Measurements from ENCODE around the gene P3H2. TPM values are rescaled to one million over a fixed set of nuclear protein-coding genes. Genes with fewer than 3 reads are reported as not detected.

Gene P3H2
- total RNA-seq, 1 experiment from 2014 or later, result 19.6 TPM

DNA sequence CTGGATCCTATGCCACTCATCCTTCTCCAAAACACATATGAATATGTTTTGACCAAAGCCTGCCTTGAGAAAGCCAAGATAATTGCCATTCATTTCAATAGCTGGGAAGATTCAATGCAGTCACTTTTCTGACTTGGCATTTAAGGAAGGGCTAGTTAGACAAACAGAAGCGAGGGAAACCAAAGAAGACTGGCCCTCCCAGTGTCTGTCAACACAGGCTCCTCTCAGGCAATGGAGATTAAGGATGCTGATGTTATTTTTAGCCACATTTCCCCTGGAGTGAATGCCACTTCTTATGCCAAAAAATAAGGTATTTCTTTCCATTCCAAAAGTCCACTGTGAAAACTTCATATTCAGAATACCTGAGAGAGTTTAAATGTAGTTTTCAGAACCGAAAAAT, 101.7 kb downstream of the P3H2 start:
- CTCF ChIA-PET, result no interaction called here
- intact Hi-C loops (cut with micrococcal nuclease; ENCODE audit: unreplicated experiment), result loop anchor here (2.0 to 5.0 kb wide), 2 partner anchors 102 to 183 kb away; partner anchors contain the start of gene P3H2
- TF ChIP-seq EZH2 (IDR thresholded peaks at IDR 0.05; ENCODE audit: borderline replicate concordance, low read depth, low read length, poor library complexity, severe bottlenecking), result no peak
- TF ChIP-seq, protein P1, sequence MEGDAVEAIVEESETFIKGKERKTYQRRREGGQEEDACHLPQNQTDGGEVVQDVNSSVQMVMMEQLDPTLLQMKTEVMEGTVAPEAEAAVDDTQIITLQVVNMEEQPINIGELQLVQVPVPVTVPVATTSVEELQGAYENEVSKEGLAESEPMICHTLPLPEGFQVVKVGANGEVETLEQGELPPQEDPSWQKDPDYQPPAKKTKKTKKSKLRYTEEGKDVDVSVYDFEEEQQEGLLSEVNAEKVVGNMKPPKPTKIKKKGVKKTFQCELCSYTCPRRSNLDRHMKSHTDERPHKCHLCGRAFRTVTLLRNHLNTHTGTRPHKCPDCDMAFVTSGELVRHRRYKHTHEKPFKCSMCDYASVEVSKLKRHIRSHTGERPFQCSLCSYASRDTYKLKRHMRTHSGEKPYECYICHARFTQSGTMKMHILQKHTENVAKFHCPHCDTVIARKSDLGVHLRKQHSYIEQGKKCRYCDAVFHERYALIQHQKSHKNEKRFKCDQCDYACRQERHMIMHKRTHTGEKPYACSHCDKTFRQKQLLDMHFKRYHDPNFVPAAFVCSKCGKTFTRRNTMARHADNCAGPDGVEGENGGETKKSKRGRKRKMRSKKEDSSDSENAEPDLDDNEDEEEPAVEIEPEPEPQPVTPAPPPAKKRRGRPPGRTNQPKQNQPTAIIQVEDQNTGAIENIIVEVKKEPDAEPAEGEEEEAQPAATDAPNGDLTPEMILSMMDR (conservative IDR thresholded peaks at IDR 0.05; ENCODE audit: low read depth, low read length), result no peak
- no peaks in the 10 kb centered on the region for H3K27me3 ChIP-seq (replicated peaks; ENCODE audit: insufficient read depth, low read depth, low read length, poor library complexity)
- no peaks in the 10 kb centered on the region for H3K9me3 ChIP-seq (ENCODE audit: low read depth, low read length, poor library complexity, severe bottlenecking)
- no peaks in the 10 kb centered on the region for H3K36me3 ChIP-seq (ENCODE audit: insufficient read depth, low read length, poor library complexity, severe bottlenecking)
- POLR2A ChIA-PET (ENCODE audit: low non-redundant PET), result no interaction called here
- no peak overlapping the region for H3K4me3 ChIP-seq (ENCODE audit: low read depth, low read length, poor library complexity, severe bottlenecking)
- no peak overlapping the region for H3K27ac ChIP-seq (ENCODE audit: low read depth, low read length, poor library complexity, severe bottlenecking)
- H3K4me1 ChIP-seq (ENCODE audit: insufficient read depth, low read length, poor library complexity, severe bottlenecking), result peaks cover 22% of the 10 kb centered on the region
- no peak for DNase-seq (ENCODE audit: low spot score)
- BruUV-seq (replicated peaks), result no TSS peak

DNA sequence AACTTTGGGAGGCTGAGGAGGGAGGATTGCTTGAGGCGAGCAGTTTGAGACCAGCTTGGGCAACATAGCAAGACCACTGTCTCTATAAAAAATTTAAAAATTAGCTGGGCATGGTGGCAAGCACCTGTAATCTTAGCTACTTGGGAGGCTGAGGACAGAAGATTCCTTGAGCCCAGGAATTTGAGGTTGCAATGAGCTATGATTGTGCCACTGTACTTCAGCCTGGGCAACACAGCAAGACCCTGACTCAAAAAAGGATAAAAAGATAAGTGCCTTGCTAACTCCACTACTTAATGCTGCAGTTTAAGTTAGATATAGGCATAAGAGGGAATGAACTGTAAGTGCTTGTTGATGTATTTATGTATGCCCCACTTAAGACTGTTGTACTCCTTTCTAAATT, 102.2 kb downstream of the P3H2 start:
- Histone ChIP-seq H3K36me3 (ENCODE audit: insufficient read depth, low read length, poor library complexity, severe bottlenecking) (no peaks in the 10 kb centered on the region), H3K9me3 (ENCODE audit: low read depth, low read length, poor library complexity, severe bottlenecking) (no peaks in the 10 kb centered on the region), H3K4me1 (ENCODE audit: insufficient read depth, low read length, poor library complexity, severe bottlenecking) (peaks cover 22% of the 10 kb centered on the region), H3K27me3 (replicated peaks; ENCODE audit: insufficient read depth, low read depth, low read length, poor library complexity) (no peaks in the 10 kb centered on the region), H3K27ac (ENCODE audit: low read depth, low read length, poor library complexity, severe bottlenecking) (no peak overlapping the region), H3K4me3 (ENCODE audit: low read depth, low read length, poor library complexity, severe bottlenecking) (no peak overlapping the region)
- ChIA-PET CTCF (no interaction called here), POLR2A (ENCODE audit: low non-redundant PET) (no interaction called here)
- no peak for DNase-seq (ENCODE audit: low spot score)
- BruUV-seq (replicated peaks), result no TSS peak
- TF ChIP-seq, protein P1 (conservative IDR thresholded peaks at IDR 0.05; ENCODE audit: low read depth, low read length), result no peak
- no peak for TF ChIP-seq EZH2 (IDR thresholded peaks at IDR 0.05; ENCODE audit: borderline replicate concordance, low read depth, low read length, poor library complexity, severe bottlenecking)
- intact Hi-C loops (cut with micrococcal nuclease; ENCODE audit: unreplicated experiment), result loop anchor here (2.0 to 5.0 kb wide), 2 partner anchors 102 to 184 kb away; partner anchors contain the start of gene P3H2

DNA sequence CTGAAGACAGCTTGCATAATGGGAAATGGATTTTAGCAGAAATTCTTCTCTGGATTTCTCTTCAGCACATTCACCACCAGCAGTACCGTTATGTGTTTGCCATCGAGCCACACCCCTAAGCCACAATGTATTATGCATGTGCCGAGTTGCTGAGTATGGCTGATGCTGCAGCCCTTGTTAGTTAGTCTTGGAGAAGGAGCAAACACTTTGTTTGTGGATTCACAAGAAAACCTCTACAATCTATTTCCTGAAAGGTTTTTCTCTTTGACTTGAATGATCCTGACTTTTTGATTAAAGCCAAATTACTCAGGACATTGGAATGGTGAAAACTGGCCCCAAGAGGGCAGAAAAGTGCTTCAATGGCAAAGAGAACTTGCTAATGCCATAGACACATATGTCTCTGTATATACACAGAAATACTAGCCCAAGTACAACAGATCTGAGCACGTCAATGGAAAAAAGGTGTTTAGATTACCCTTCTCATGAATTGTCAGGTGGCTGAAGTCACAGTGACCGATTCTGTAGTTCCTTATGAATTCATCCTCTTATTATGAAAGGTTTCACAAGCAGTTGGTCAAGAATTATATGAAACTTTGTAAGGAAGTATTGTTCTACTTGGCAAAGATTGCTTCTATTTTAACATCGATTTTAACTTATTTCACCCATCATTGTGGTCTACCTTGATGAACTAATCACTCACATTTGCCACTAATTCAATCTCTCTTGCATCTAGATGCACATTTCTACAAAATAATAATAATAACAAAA, 103.0 kb downstream of the P3H2 start:
- Histone ChIP-seq H3K36me3 (ENCODE audit: insufficient read depth, low read length, poor library complexity, severe bottlenecking) (no peaks in the 10 kb centered on the region), H3K27me3 (replicated peaks; ENCODE audit: insufficient read depth, low read depth, low read length, poor library complexity) (no peaks in the 10 kb centered on the region), H3K4me3 (ENCODE audit: low read depth, low read length, poor library complexity, severe bottlenecking) (no peak overlapping the region), H3K4me1 (ENCODE audit: insufficient read depth, low read length, poor library complexity, severe bottlenecking) (peaks cover 28% of the 10 kb centered on the region), H3K9me3 (ENCODE audit: low read depth, low read length, poor library complexity, severe bottlenecking) (no peaks in the 10 kb centered on the region), H3K27ac (ENCODE audit: low read depth, low read length, poor library complexity, severe bottlenecking) (no peak overlapping the region)
- ChIA-PET CTCF (no interaction called here), POLR2A (ENCODE audit: low non-redundant PET) (no interaction called here)
- TF ChIP-seq EZH2 (IDR thresholded peaks at IDR 0.05; ENCODE audit: borderline replicate concordance, low read depth, low read length, poor library complexity, severe bottlenecking), result no peak
- TF ChIP-seq, protein P1 (conservative IDR thresholded peaks at IDR 0.05; ENCODE audit: low read depth, low read length), result peak; percentile 65
- BruUV-seq (replicated peaks), result no TSS peak
- DNase-seq (ENCODE audit: low spot score), result peak; percentile 70
- intact Hi-C loops (cut with micrococcal nuclease; ENCODE audit: unreplicated experiment), result loop anchor here (2.0 to 5.0 kb wide), 2 partner anchors 103 to 185 kb away; partner anchors contain the start of gene P3H2

Data from A673 (cell line).